ENCODE data around the gene PTS. TPM values are rescaled to one million over a fixed set of nuclear protein-coding genes. Genes with fewer than 3 reads are reported as not detected.
A peak's percentile ranks its signal among the peaks of the same experiment; 100 is the strongest.
"Not testable (repeated sequence)": the region's sequence is repeated elsewhere in the genome, so short reads cannot be mapped to it uniquely, and the experiment has no call there.

The PTS gene
- total RNA-seq (10 to 100 TPM; 66.7 to 69.6 TPM), total RNA-seq (21.3 to 27.9 reads per million in 2 donors)

- H3K4me3 Mint-ChIP-seq, result peak within 1 kb of the TSS; percentile 90
- no peaks in the 10 kb centered on the region for H3K9me3 ChIP-seq (ENCODE audit: control insufficient read depth, low read length, poor library complexity, severe bottlenecking)
- peak; percentile 76 to 77 (median 77) for DNase-seq
- ATAC-seq, result peak; percentile 91
- peak within 1 kb of the TSS; percentile 91 for H3K27ac Mint-ChIP-seq
- H3K4me1 Mint-ChIP-seq, result peaks cover 22% of the 10 kb centered on the region
- no peaks in the 10 kb centered on the region for H3K36me3 Mint-ChIP-seq (ENCODE audit: low read depth)
- H3K27me3 Mint-ChIP-seq, result no peaks in the 10 kb centered on the region
These were observed at the start of gene PTS for GRCh38 chr11:112226062-112226830. Gene PTS, plus strand, starts transcription at chr11:112226428. Its CDS starts 16 bp downstream, at chr11:112226444.

GRCh38 chr11:112177589-112177988 is 48.6 kb upstream of the PTS start:
- Mint-ChIP-seq H3K27ac (no peak overlapping the region), H3K27me3 (peaks cover 30% of the 10 kb centered on the region)
- ATAC-seq, result no peak

GRCh38 chr11:112178428-112178827 is 47.8 kb upstream of the PTS start:
- Mint-ChIP-seq H3K36me3 (ENCODE audit: low read depth) (no peaks in the 10 kb centered on the region), H3K27me3 (peaks cover 30% of the 10 kb centered on the region), H3K4me3 (no peak overlapping the region), H3K27ac (no peak overlapping the region), H3K4me1 (peaks cover 10% of the 10 kb centered on the region)
- DNase-seq, result no peak
- ATAC-seq, result no peak
- no peaks in the 10 kb centered on the region for H3K9me3 ChIP-seq (ENCODE audit: control insufficient read depth, low read length, poor library complexity, severe bottlenecking)

More at GRCh38 chr11:112177589-112177988, 48.6 kb upstream of the PTS start:
- Mint-ChIP-seq H3K4me1 (peaks cover 10% of the 10 kb centered on the region), H3K4me3 (no peak overlapping the region), H3K36me3 (ENCODE audit: low read depth) (no peaks in the 10 kb centered on the region)
- H3K9me3 ChIP-seq (ENCODE audit: control insufficient read depth, low read length, poor library complexity, severe bottlenecking), result no peaks in the 10 kb centered on the region
- DNase-seq, result no peak

GRCh38 chr11:112178936-112179335 is 47.3 kb upstream of the PTS start:
- no peak overlapping the region for H3K4me3 Mint-ChIP-seq
- no peaks in the 10 kb centered on the region for H3K9me3 ChIP-seq (ENCODE audit: control insufficient read depth, low read length, poor library complexity, severe bottlenecking)
- ATAC-seq, result no peak
- H3K36me3 Mint-ChIP-seq (ENCODE audit: low read depth), result no peaks in the 10 kb centered on the region
- no peak for DNase-seq
- H3K4me1 Mint-ChIP-seq, result peaks cover 10% of the 10 kb centered on the region
- H3K27me3 Mint-ChIP-seq, result peaks cover 34% of the 10 kb centered on the region
- no peak overlapping the region for H3K27ac Mint-ChIP-seq

- H3K9me3 ChIP-seq (ENCODE audit: control insufficient read depth, low read length, poor library complexity, severe bottlenecking), result no peaks in the 10 kb centered on the region
- no peak overlapping the region for H3K4me3 Mint-ChIP-seq
- H3K4me1 Mint-ChIP-seq, result peaks cover 9% of the 10 kb centered on the region
- peak; percentile 35 for ATAC-seq
- H3K27ac Mint-ChIP-seq, result no peak overlapping the region
- no peak for DNase-seq
- H3K36me3 Mint-ChIP-seq (ENCODE audit: low read depth), result no peaks in the 10 kb centered on the region
- H3K27me3 Mint-ChIP-seq, result peaks cover 31% of the 10 kb centered on the region
These were observed 46.6 kb upstream of the PTS start for GRCh38 chr11:112179601-112180000.

- ATAC-seq, result no peak
- DNase-seq, result no peak
- no peaks in the 10 kb centered on the region for H3K9me3 ChIP-seq (ENCODE audit: control insufficient read depth, low read length, poor library complexity, severe bottlenecking)
- no peak overlapping the region for H3K27ac Mint-ChIP-seq
- peaks cover 23% of the 10 kb centered on the region for H3K27me3 Mint-ChIP-seq
- H3K36me3 Mint-ChIP-seq (ENCODE audit: low read depth), result peaks cover 2% of the 10 kb centered on the region
- no peaks in the 10 kb centered on the region for H3K4me1 Mint-ChIP-seq
- no peak overlapping the region for H3K4me3 Mint-ChIP-seq
These were observed 43.4 kb upstream of the PTS start for GRCh38 chr11:112182867-112183266.

- Mint-ChIP-seq H3K36me3 (ENCODE audit: low read depth) (peaks cover 4% of the 10 kb centered on the region), H3K4me1 (no peaks in the 10 kb centered on the region), H3K27ac (no peak overlapping the region), H3K4me3 (no peak overlapping the region), H3K27me3 (peaks cover 21% of the 10 kb centered on the region)
- no peaks in the 10 kb centered on the region for H3K9me3 ChIP-seq (ENCODE audit: control insufficient read depth, low read length, poor library complexity, severe bottlenecking)
- ATAC-seq, result no peak
- no peak for DNase-seq
These were observed 40.3 kb upstream of the PTS start for GRCh38 chr11:112185883-112186282.

GRCh38 chr11:112186304-112186703 is 39.9 kb upstream of the PTS start:
- H3K4me3 Mint-ChIP-seq, result no peak overlapping the region
- H3K9me3 ChIP-seq (ENCODE audit: control insufficient read depth, low read length, poor library complexity, severe bottlenecking), result no peaks in the 10 kb centered on the region
- peaks cover 4% of the 10 kb centered on the region for H3K36me3 Mint-ChIP-seq (ENCODE audit: low read depth)
- ATAC-seq (no peak), DNase-seq (no peak)
- H3K27ac Mint-ChIP-seq, result no peak overlapping the region
- H3K4me1 Mint-ChIP-seq, result no peaks in the 10 kb centered on the region
- H3K27me3 Mint-ChIP-seq, result peaks cover 21% of the 10 kb centered on the region

GRCh38 chr11:112195113-112195512 is 31.1 kb upstream of the PTS start:
- not testable (repeated sequence) for H3K27ac Mint-ChIP-seq; H3K9me3 ChIP-seq (ENCODE audit: control insufficient read depth, low read length, poor library complexity, severe bottlenecking); H3K36me3 Mint-ChIP-seq (ENCODE audit: low read depth); H3K4me1 Mint-ChIP-seq; H3K27me3 Mint-ChIP-seq; H3K4me3 Mint-ChIP-seq; DNase-seq; ATAC-seq

GRCh38 chr11:112195951-112196351 is 30.3 kb upstream of the PTS start:
- Mint-ChIP-seq H3K27ac (no peak overlapping the region), H3K4me3 (no peak overlapping the region), H3K27me3 (peaks cover 5% of the 10 kb centered on the region), H3K36me3 (ENCODE audit: low read depth) (peaks cover 2% of the 10 kb centered on the region), H3K4me1 (no peaks in the 10 kb centered on the region)
- ATAC-seq (no peak), DNase-seq (no peak)
- H3K9me3 ChIP-seq (ENCODE audit: control insufficient read depth, low read length, poor library complexity, severe bottlenecking), result no peaks in the 10 kb centered on the region

- H3K27ac Mint-ChIP-seq, result no peak overlapping the region
- peaks cover 2% of the 10 kb centered on the region for H3K36me3 Mint-ChIP-seq (ENCODE audit: low read depth)
- ATAC-seq, result no peak
- H3K27me3 Mint-ChIP-seq, result peaks cover 5% of the 10 kb centered on the region
- H3K4me3 Mint-ChIP-seq, result no peak overlapping the region
- no peaks in the 10 kb centered on the region for H3K4me1 Mint-ChIP-seq
- H3K9me3 ChIP-seq (ENCODE audit: control insufficient read depth, low read length, poor library complexity, severe bottlenecking), result no peaks in the 10 kb centered on the region
- DNase-seq, result no peak
These were observed 29.6 kb upstream of the PTS start for GRCh38 chr11:112196519-112197087.

GRCh38 chr11:112199101-112199500 is 27.1 kb upstream of the PTS start:
- H3K27me3 Mint-ChIP-seq; ATAC-seq; H3K4me3 Mint-ChIP-seq; H3K9me3 ChIP-seq (ENCODE audit: control insufficient read depth, low read length, poor library complexity, severe bottlenecking); H3K4me1 Mint-ChIP-seq; H3K36me3 Mint-ChIP-seq (ENCODE audit: low read depth); DNase-seq; H3K27ac Mint-ChIP-seq: not testable (repeated sequence)

- Mint-ChIP-seq H3K36me3 (ENCODE audit: low read depth) (peaks cover 2% of the 10 kb centered on the region), H3K4me3 (no peak overlapping the region), H3K4me1 (no peaks in the 10 kb centered on the region), H3K27ac (no peak overlapping the region), H3K27me3 (peaks cover 5% of the 10 kb centered on the region)
- ATAC-seq (no peak), DNase-seq (no peak)
- no peaks in the 10 kb centered on the region for H3K9me3 ChIP-seq (ENCODE audit: control insufficient read depth, low read length, poor library complexity, severe bottlenecking)
These were observed 26.0 kb upstream of the PTS start for GRCh38 chr11:112200252-112200651.

- Mint-ChIP-seq H3K36me3 (ENCODE audit: low read depth) (no peaks in the 10 kb centered on the region), H3K27me3 (no peaks in the 10 kb centered on the region), H3K4me3 (no peak overlapping the region), H3K27ac (no peak overlapping the region), H3K4me1 (no peaks in the 10 kb centered on the region)
- ATAC-seq (no peak), DNase-seq (no peak)
- H3K9me3 ChIP-seq (ENCODE audit: control insufficient read depth, low read length, poor library complexity, severe bottlenecking), result no peaks in the 10 kb centered on the region
These were observed 20.2 kb upstream of the PTS start for GRCh38 chr11:112206071-112206470.
